Progenitor cell of endocrine pancreas (in vitro differentiated cells): ENCODE data around the gene RBM19. TPM values are rescaled to one million over a fixed set of nuclear protein-coding genes. Genes with fewer than 3 reads are reported as not detected.

Source experiments
- DNase-seq: peaks from one replicate; pipeline ENCODE4 v3.0.0; 2021; ENCODE audit warnings: low spot score; ENCODE audit not compliant: unreplicated experiment
- H3K27ac Mint-ChIP-seq: 2 replicates; pipeline ENCODE4 v1.8.0; 2021; ENCODE audit warnings: mild to moderate bottlenecking, moderate library complexity, mixed read lengths
- H3K27me3 Mint-ChIP-seq: 2 replicates; pipeline ENCODE4 v1.8.0; 2021; ENCODE audit warnings: mixed read lengths
- H3K36me3 Mint-ChIP-seq: 2 replicates; pipeline ENCODE4 v1.8.0; 2022; ENCODE audit warnings: mixed read lengths; ENCODE audit not compliant: insufficient read depth
- H3K4me1 Mint-ChIP-seq: 2 replicates; pipeline ENCODE4 v1.8.0; 2021; ENCODE audit warnings: low read depth, mixed read lengths
- H3K4me3 Mint-ChIP-seq: 2 replicates; pipeline ENCODE4 v1.8.0; 2021; ENCODE audit warnings: low read depth, mild to moderate bottlenecking, moderate library complexity, mixed read lengths
- H3K9me3 Mint-ChIP-seq: 2 replicates; pipeline ENCODE4 v1.8.0; 2021; ENCODE audit warnings: low read depth, mixed read lengths
- CTCF ChIP-seq: fragments of 200-600 bp; sonication (generic); IDR thresholded peaks from one replicate; pipeline ENCODE4 v1.5.0; 2021; ENCODE audit warnings: antibody characterized with exemption, mild to moderate bottlenecking; ENCODE audit not compliant: unreplicated experiment
- total RNA-seq: library from RNA; stranded (reverse); gene quantifications from 2 replicates; pipeline ENCODE4 v1.2.1, GENCODE V29; 2021

RBM19 gene
- total RNA-seq, 1 donor from 2014 or later = 39.4 TPM

GRCh38 chr12:113924341-113924740 lies 41.8 kb downstream of the RBM19 start:
- DNase-seq = no peak
- peaks cover 10% of the 10 kb centered on the region for H3K36me3 Mint-ChIP-seq
- no peaks in the 10 kb centered on the region for H3K9me3 Mint-ChIP-seq
- TF ChIP-seq CTCF = no peak
- no peaks in the 10 kb centered on the region for H3K27me3 Mint-ChIP-seq
- H3K4me3 Mint-ChIP-seq = no peak overlapping the region
- no peak overlapping the region for H3K27ac Mint-ChIP-seq
- H3K4me1 Mint-ChIP-seq = no peaks in the 10 kb centered on the region

- Mint-ChIP-seq H3K4me3 (no peak overlapping the region), H3K36me3 (peaks cover 10% of the 10 kb centered on the region), H3K4me1 (no peaks in the 10 kb centered on the region), H3K9me3 (no peaks in the 10 kb centered on the region), H3K27ac (no peak overlapping the region), H3K27me3 (no peaks in the 10 kb centered on the region)
- DNase-seq = no peak
- TF ChIP-seq CTCF = no peak
Measured at GRCh38 chr12:113923251-113923650, 42.9 kb downstream of the RBM19 start.

GRCh38 chr12:113921430-113921829 lies 44.7 kb downstream of the RBM19 start:
- no peak for DNase-seq
- Mint-ChIP-seq H3K9me3 (no peaks in the 10 kb centered on the region), H3K36me3 (peaks cover 8% of the 10 kb centered on the region), H3K27ac (no peak overlapping the region), H3K27me3 (no peaks in the 10 kb centered on the region), H3K4me3 (no peak overlapping the region), H3K4me1 (no peaks in the 10 kb centered on the region)
- TF ChIP-seq CTCF = no peak

DNA sequence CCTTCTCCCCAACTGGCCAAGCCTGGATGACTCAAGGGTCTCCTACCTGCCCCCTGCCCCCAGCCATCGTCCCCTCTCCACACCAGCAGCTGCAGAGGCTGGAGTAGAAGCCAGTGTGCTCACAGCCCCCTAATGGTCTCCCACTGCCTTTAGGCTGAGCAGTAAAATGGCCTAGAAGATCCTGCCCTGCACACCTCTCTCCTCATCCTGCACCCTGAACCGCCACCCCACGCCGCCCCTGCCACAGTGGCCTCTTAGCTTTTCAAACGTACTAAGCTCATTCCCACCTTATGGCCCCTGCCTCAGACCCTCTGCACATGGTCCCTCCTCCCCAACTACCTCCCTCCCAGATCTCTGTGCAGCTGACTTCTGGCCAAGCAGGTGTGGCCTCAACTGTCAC lies 46.3 kb downstream of the RBM19 start:
- no peaks in the 10 kb centered on the region for H3K27me3 Mint-ChIP-seq
- no peaks in the 10 kb centered on the region for H3K4me1 Mint-ChIP-seq
- H3K36me3 Mint-ChIP-seq = peaks cover 5% of the 10 kb centered on the region
- DNase-seq = no peak
- no peaks in the 10 kb centered on the region for H3K9me3 Mint-ChIP-seq
- no peak for TF ChIP-seq CTCF
- no peak overlapping the region for H3K4me3 Mint-ChIP-seq
- H3K27ac Mint-ChIP-seq = no peak overlapping the region

DNA sequence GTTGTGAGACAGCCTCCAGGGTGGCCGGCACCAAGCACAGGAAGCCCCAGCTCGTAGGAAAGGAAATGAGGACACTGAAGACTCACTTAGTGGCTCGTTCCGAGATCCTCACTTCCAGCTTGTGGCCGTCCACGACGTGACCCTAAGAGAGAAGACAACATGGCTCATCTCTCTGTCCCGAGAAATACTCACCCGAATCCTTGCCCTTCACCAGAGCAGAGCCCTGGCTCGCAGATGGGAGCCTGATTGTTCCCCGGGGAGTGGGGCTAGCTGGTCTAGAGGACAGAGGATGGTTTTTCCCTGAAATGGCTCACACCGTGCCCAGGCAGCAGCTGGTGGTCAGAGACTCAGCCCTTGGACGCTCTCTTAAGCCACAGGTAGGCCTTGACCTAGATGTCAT lies 47.8 kb downstream of the RBM19 start:
- Mint-ChIP-seq H3K36me3 (peaks cover 5% of the 10 kb centered on the region), H3K4me3 (no peak overlapping the region), H3K4me1 (no peaks in the 10 kb centered on the region), H3K27me3 (peaks cover under 1% of the 10 kb centered on the region), H3K9me3 (no peaks in the 10 kb centered on the region), H3K27ac (no peak overlapping the region)
- no peak for DNase-seq
- no peak for TF ChIP-seq CTCF
